ENCODE measurements around the gene CFAP58.
"Not testable (repeated sequence)": the region's sequence is repeated elsewhere in the genome, so short reads cannot be mapped to it uniquely, and the experiment has no call there.

The CFAP58 gene

GRCh38 chr10:104433669-104434068 lies 80.0 kb downstream of the CFAP58 start:
- no peak for DNase-seq (ENCODE audit: low spot score)

GRCh38 chr10:104434601-104435000 lies 81.0 kb downstream of the CFAP58 start:
- peak; percentile 36 for DNase-seq (ENCODE audit: low spot score)

GRCh38 chr10:104435822-104436221 lies 82.2 kb downstream of the CFAP58 start:
- no peak for DNase-seq (ENCODE audit: low spot score)

DNA sequence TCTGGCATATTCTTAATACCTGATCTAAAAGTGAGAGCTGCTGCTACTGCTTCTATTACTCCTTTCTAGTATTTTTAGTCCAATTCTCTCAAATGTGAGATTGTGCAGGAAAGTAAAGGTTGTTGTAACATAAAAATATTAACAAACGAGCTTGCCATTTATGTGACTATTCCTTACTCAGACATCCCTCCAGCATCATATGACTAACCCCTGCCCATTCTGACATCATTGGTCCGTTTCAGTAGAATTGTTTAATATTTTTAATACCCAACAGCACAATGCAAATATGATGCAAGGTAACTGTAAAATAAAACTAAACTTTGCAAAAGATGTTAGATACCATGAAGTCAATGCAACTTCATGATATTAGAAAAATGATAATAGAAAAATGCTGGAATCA lies 83.6 kb downstream of the CFAP58 start:
- no peak for DNase-seq (ENCODE audit: low spot score)

DNA sequence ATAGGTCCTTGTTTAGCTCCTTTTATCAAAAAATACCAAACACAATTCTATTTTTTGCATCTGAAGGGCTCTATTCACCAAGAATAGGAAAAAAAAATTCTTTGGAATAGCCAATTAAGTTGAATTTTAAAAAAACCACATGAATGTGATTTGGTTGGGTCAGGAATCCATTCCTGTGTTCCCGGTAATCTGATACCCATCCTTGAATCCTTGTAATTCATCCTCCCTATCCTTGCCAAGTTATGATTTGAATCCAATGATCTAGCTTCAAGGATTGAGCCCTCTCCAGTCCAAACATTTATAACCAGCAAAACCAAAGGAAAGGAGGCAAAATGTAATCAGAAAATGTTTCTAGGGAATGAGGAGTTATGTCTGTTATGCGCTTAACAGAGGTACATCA lies 86.6 kb downstream of the CFAP58 start:
- no peak for DNase-seq (ENCODE audit: low spot score)

GRCh38 chr10:104441329-104442000 lies 87.8 kb downstream of the CFAP58 start:
- DNase-seq (ENCODE audit: low spot score) = peak; percentile 88

- peak; percentile 97 for DNase-seq (ENCODE audit: low spot score)
Measured at GRCh38 chr10:104445359-104445758, 91.7 kb downstream of the CFAP58 start.

- no peak for DNase-seq (ENCODE audit: low spot score)
Measured at GRCh38 chr10:104446151-104446550, 92.5 kb downstream of the CFAP58 start.

DNA sequence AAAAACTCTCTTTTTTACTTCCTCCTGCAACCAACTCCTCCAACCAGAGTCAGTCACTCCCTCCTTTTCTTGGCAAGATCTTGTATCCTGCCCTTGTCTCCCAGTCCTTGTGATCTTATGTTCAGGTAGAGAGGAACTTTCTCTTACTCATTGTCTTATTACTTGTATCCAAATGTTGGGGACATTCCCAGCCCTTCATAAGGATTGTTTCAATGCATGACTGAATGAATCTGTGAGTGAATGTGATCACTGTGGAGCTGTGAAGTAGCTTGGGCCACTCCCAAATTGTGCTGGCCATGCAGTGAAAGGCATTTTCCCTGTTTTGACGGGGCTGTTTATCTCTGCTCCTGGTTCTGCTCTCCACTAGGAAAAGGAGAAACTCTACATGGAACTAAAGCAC lies 93.7 kb downstream of the CFAP58 start:
- DNase-seq (ENCODE audit: low spot score) = peak; percentile 91

GRCh38 chr10:104447906-104448305 lies 94.3 kb downstream of the CFAP58 start:
- DNase-seq (ENCODE audit: low spot score) = peak; percentile 78

- peak; percentile 32 for DNase-seq (ENCODE audit: low spot score)
Measured at GRCh38 chr10:104449391-104449790, 95.8 kb downstream of the CFAP58 start.

GRCh38 chr10:104450490-104450889 lies 96.9 kb downstream of the CFAP58 start:
- DNase-seq (ENCODE audit: low spot score) = no peak

- DNase-seq (ENCODE audit: low spot score) = no peak
Measured at GRCh38 chr10:104450954-104451353, 97.3 kb downstream of the CFAP58 start.

GRCh38 chr10:104452977-104453376 lies 99.3 kb downstream of the CFAP58 start:
- DNase-seq (ENCODE audit: low spot score) = no peak

DNA sequence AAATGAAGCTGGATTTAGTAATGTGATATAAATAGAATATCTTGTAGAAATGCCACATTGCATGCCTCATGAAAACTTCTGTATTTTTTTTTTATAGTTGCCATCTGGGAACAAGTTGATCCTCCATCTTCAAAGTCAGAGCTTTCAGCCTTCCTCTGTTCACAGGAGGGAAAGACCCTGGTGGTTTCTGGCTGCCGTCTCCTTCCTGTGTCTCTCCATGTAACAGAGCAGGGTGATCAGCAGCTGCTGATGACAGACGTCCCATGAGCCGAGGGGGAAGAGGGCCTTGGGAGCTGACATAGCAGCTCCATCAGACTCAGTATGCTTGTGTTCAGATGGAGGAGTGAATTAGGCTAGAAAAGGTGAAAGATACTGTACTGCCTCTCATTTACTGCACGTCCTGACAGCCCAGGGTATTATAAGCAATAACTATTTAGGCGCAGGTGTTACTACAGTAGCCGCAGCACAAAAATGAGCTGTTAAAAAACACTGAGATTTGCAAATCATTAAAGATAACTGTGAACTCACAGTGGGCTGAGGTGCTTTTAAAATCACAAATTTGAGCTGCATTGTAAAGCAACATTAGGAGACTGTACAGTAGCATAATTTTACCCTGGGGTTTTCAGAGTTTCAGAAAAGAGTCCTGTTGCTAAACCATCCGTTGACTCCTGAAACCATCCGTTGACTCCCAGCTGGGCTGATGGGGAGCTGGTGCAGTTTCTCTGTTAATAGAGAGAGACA lies 103.3 kb downstream of the CFAP58 start:
- no peak for DNase-seq (ENCODE audit: low spot score)

DNA sequence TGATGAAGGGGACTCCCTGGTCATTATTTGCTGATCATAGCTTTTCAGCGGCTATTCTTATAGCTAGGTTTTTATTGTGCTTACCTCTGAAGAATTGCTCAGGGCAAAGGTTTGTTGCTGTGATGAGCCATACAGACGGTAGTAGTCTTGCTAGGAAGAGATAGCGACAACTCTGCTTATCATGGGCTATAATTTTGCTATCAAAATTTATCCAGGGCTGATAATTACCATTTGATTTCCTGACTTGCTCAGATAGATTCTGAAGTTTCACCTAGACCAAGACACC lies 103.9 kb downstream of the CFAP58 start:
- DNase-seq (ENCODE audit: low spot score) = no peak

GRCh38 chr10:104465575-104465974 lies 111.9 kb downstream of the CFAP58 start:
- not testable (repeated sequence) for DNase-seq (ENCODE audit: low spot score)

- DNase-seq (ENCODE audit: low spot score) = not testable (repeated sequence)
Measured at GRCh38 chr10:104468818-104469217, 115.2 kb downstream of the CFAP58 start.

DNA sequence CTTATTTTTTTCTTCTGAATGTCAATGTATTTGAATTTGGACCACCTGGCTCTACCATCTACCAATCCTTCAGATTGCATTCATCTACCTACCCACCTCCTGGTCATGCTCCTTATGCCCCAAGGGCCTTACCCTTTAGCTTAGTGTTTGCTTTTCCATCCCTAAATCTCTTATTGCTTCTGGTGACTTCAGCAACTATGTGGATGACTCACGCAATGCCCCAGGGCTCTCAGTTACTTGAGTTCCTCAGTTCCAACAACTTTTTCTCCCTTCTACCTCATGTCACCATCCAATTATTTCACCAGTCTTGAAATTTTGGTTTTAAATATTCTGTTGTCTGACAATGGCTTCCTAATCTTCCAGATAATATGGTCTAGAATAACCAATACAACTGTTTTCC lies 118.9 kb downstream of the CFAP58 start:
- peak; percentile 65 for DNase-seq (ENCODE audit: low spot score)

DNA sequence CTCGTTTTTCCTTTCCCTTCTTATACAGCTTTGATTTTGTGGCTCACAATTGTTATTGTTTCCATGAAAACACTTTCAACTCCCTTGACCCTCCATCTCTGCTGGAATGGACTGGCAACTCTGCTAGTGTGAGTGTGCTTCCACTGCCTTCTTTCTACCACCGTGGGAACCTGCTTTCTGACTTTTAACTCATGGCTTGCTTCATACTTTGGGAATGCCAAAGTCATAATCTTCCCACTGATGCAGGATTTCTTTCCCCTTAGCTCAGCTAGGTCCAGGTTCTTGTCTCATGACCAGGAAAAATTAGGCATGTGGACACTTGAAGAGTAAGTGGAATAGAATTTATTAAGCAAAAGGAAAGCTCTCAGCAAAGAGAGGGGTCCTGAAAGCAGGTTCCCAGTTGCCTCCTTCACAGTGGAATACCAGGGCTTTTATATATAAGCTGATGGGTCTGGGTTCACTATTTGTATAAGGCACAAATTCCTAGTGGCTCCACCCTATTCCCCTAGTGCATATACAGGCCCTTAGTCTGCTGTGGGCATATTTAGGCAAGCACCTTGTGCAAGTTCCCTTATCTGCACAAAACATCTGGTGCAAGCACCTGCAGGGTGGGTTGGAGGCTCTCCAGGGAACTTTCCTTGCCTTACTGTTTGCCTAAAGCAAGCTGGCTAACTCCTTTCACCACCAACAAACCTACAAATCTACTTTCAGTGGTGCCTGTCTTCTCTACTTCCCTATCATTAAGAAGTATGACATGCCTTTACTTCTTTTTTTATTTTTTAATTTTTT lies 119.5 kb downstream of the CFAP58 start:
- DNase-seq (ENCODE audit: low spot score) = peak; percentile 33

DNA sequence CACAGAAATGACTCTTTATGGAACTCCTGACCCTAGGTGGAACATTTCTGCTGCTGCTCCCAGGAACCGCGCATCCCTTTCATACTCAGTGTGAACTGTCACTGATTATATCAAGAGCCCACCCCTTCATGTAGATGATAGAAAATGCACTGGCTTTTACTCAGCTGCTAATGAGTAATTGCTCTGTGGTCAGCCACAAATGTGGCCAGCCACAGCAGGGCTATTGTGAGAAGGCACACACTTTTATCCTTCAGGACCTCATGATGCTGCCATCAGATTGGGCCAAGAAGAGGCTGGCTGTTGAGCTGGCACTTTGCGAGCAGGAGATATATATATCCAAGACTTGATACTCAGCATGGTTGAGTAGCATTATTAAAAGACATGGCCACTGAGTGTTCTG lies 124.7 kb downstream of the CFAP58 start:
- peak; percentile 39 for DNase-seq (ENCODE audit: low spot score)

DNA sequence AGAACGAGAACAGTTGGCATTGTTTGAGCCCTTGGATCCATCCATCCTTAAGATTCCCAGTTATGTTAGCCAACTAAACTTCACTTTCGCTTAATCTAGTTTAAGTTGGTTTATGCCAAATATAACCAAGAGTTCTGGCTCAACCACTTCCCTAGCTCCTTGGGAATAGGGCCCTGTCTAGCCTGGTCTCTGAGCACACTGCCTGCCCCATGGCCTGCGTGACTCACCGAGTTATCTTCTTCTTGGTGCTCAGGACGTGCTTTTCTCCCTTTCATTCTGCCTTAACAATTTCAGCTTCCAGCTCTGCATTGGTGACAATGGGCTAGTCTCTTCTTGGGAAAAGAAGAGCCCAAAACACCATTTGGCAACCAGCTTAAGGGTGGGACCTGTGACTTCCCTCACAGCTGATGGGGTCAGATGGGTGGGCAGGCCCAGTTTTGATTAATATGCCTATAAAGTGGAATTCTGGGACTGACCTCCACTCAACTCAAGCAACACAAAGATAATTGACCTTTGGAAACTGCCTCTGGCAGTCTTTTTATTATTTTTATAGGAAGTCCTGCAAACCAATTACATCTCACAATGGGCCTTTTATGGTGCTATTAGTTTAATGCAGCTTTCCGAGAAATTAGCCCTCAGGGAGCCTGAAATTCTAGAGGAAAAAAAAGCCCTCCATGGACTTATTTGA lies 126.4 kb downstream of the CFAP58 start:
- DNase-seq (ENCODE audit: low spot score) = no peak

DNA sequence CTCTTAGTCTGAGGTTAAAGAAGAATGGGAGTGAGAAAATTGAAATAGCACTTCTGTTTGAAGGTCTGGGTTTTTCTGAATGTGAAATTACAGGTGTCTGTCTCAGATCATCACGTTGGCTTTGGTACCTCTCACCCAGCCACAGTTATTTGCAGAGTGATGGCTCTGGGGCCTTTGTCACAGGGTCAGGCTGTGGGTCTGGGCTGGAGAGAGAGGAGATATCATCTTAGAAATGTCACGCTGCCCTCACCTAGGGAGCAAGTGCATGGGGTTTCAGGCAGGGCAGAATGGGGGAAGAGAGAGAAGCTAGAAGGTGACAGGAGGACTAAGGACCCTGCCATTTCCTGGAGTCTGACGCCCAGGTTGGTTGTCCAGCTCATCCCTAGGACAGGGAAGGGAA lies 127.2 kb downstream of the CFAP58 start:
- DNase-seq (ENCODE audit: low spot score) = no peak

Data from kidney tubule cell (primary cell).